Measurements from ENCODE around the gene SKAP1. TPM values are rescaled to one million over a fixed set of nuclear protein-coding genes. Genes with fewer than 3 reads are reported as not detected.

SKAP1 gene
- total RNA-seq, 2 experiments from 2014 or later: 52.8 to 53.2 TPM

DNA sequence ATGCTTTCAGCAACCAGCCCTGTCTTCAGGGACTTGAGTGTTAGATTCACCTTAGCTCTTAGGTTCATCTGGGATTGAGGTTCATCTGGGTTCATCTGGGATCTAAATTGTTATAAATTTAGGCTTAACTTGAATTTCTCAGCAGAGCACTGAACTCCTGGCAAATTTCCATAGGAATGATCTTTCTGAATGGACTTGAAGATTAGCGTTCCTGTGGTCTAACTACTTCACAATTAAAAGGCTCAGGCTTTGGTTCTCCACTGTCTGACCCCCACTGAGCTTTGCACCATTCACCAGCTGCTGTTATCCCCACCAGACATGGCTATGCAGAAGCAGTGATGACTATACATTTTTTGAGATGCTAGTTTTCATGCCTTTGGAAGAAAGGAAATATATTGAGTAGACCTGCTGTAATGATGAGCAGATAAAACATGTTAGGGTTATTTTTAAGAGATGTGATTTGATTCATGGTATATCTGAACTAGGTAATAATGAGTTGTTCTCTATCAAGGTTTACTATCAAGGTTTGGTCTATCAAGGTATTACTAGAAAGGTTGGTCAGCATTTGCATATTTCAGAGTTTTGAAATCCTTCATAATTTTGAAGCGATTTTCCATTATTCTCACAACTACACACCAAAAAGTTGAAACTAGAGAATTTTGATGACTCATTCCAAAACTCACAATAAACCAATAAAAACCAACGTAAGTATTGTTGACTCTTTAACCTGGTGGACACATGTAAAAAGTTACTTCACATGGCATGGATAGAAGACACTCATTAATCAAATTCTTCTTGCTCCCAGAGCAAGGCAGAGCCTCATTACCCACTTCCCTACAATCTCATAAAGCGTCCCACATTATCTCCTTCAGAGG lies 250.7 kb downstream of the SKAP1 start:
- CTCF ChIA-PET: interaction anchor here (1.4 kb wide), 1 partner anchor 48 kb away, joined by 3 read pairs; no protein-coding TSS in a partner anchor
- POLR2A ChIA-PET: no interaction called here

GRCh38 chr17:48178317-48178716 lies 251.7 kb downstream of the SKAP1 start:
- CTCF ChIA-PET: no interaction called here
- POLR2A ChIA-PET: no interaction called here

DNA sequence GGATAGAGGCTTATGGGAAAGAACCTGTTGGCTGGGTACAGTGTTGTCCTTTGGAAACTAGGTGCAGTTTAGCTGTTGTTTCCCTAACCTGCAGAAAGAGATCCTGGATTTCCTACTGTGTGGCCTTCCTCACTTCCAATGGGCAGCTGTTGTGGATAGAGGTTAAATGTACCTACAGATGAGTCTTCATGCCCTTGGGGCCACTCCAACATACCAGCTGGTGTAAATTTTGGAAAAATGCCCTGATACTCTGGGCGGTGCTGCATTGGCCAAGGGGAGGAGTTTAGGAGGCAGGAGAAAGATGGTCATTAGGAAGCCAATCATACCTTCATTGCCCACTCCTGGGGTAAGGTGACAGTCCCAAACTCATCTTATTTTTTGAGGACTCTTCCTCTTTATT lies 252.2 kb downstream of the SKAP1 start:
- ChIA-PET CTCF (no interaction called here), POLR2A (no interaction called here)

GRCh38 chr17:48176471-48176855 lies 253.6 kb downstream of the SKAP1 start:
- POLR2A ChIA-PET: no interaction called here
- CTCF ChIA-PET: no interaction called here

DNA sequence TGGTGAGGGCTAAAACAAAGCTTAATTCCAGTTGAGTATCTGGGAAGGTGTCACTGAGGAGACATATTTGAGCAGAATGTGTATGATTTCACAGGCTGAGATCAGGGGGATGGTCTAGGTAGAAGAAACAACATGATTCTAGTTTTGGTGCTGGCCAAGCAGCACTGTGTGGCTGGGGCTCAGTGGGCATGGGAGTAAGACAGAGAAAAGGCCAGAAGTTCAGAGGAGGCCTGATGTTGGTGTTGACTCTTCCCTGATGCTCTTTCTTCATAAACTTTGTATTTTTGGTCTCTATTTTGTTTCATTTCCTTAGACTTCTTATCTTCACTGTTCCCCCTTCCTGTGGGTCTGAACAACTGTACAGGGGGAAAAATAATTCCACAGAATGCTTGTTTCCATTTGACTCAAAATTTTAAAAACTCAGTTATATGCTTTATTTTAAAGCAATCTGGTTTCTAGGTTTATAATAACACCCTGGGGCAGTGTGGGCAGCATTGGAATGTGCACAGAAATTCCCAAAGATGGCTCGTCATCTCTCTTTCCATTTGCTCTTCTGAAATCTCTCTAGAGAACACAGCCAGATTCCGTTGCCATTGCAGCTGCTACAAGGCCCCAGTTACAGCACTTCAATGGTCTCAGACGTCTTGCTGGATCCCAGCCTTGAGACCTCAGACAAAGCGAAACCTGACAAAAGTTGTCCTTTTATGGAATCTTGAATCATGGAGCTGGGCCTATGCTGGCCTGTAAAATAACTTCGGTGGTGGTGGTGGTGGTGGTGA lies 254.1 kb downstream of the SKAP1 start:
- ChIA-PET POLR2A (no interaction called here), CTCF (interaction anchor here (1.1 kb wide), 1 partner anchor 61 kb away, joined by 3 read pairs; no protein-coding TSS in a partner anchor)

- ChIA-PET POLR2A (no interaction called here), CTCF (interaction anchor here (0.9 to 1.1 kb wide), 3 partner anchors 9 to 149 kb away, joined by 3 to 4 read pairs (median 3); no protein-coding TSS in a partner anchor)
Measured at GRCh38 chr17:48174833-48175523, 255.0 kb downstream of the SKAP1 start.

- POLR2A ChIA-PET: no interaction called here
- CTCF ChIA-PET: interaction anchor here (0.9 kb wide), 1 partner anchor 14 kb away, joined by 4 read pairs; no protein-coding TSS in a partner anchor
Measured at GRCh38 chr17:48173191-48173984, 256.6 kb downstream of the SKAP1 start.

DNA sequence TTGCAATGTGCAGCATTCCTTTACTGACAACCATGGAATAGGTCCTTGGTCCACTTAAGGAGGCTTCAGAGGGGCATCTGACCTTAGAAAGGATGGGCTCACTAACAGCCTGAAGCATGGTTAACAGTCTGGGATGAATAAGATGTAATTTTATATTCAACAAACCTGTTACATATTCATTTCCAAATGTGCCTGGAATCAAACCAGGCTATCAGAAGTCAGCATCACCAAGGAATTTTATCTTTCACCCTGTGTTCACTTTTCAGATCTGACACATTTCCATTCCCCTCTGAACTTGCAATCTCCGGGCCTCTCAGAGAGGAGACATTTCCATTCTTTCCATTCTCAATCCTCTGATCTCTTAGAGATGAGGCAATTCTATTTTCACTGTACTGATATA lies 260.1 kb downstream of the SKAP1 start:
- CTCF ChIA-PET: no interaction called here
- POLR2A ChIA-PET: no interaction called here

- POLR2A ChIA-PET: no interaction called here
- CTCF ChIA-PET: no interaction called here
Measured at GRCh38 chr17:48163809-48164208, 266.2 kb downstream of the SKAP1 start.

DNA sequence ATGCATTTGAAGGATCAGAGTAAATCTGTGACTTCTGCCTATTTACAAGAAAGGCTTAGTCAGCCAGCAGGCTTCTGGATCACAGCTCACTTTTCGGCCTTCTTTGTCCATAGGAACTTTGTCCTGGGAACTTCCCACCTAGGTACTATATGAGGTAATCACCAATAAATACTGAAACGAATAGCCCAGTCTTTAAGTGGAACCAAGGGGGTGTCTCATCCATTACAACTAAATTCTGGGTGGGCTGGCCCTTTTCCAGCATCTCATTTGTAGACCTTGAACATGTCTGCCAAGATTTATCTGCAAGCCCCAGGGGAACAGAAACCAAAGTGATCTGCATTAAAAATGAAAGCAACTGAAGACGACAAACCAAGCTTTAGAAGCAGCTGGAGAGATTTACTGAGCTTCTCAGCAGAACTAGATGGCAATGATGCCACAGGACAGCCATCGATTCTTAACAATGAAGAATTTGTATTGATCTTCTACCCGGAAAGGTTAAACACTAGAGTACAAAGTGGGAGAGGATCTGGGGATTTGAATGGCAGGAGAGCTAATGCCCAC lies 267.0 kb downstream of the SKAP1 start:
- ChIA-PET POLR2A (no interaction called here), CTCF (no interaction called here)

DNA sequence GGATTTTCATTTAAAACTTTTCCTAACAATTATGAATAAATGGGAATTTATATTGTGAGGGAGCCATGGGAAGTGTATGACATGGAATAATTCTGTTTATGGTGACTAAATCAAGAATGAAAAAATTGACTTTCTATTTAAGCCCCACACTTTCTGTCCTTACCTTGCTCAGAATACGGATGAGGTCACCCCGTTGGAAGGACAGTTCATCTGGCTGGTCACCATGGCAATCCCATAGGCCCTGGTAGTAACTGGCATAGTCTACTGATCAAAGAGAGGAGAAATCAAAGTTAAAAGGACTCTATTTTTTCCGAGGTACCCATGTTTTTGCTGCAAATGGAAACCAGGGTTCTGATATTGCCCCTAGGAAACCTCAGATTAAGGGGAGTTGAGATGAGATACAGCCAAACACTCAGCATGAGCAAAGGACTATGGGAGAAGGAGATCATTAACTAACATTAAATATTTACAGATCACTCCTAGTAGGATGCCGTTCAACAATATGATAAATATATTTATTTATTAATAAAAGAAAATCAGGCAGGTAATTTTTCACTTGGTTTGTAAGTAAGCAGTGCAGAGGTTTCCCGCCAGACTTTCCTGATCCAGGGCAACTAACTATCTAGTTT lies 267.6 kb downstream of the SKAP1 start:
- ChIA-PET CTCF (no interaction called here), POLR2A (no interaction called here)

DNA sequence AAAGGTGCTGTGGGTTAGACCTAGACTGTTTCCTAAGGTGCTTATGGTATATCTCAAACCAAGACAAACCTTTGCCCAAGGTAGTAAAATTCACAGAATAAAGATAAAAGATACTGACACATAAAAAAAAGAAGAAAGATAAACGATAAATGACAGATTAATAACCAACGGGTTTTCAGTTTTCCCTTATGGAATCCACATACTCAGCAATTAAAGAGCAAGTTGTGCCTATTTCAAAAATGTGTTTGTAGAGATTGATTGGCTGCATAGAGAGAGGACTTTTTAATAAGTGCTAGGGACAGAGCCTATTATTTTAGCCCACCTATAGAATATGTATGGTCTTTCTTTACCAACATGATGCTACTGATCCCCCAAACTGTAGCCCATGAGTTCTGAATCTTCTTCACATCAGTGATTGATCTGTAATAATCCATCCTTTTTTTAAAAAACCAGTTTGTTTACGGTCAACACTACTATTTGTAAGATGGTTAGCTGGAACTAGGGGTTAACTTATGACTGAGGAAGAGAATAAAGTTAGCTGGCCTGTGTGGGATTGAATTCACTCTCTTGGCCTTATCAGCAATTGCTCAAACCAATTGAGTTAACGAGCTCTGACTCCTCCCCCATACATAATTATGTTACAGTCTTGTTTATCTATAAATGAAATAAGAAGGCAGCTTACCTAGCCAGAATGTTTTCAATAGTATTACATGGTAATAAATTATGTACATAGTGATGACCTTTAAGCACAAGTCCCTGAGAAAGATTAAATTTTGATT lies 268.7 kb downstream of the SKAP1 start:
- ChIA-PET POLR2A (interaction anchor here (0.6 kb wide), 1 partner anchor 276 kb away, joined by 3 read pairs; no protein-coding TSS in a partner anchor), CTCF (no interaction called here)

DNA sequence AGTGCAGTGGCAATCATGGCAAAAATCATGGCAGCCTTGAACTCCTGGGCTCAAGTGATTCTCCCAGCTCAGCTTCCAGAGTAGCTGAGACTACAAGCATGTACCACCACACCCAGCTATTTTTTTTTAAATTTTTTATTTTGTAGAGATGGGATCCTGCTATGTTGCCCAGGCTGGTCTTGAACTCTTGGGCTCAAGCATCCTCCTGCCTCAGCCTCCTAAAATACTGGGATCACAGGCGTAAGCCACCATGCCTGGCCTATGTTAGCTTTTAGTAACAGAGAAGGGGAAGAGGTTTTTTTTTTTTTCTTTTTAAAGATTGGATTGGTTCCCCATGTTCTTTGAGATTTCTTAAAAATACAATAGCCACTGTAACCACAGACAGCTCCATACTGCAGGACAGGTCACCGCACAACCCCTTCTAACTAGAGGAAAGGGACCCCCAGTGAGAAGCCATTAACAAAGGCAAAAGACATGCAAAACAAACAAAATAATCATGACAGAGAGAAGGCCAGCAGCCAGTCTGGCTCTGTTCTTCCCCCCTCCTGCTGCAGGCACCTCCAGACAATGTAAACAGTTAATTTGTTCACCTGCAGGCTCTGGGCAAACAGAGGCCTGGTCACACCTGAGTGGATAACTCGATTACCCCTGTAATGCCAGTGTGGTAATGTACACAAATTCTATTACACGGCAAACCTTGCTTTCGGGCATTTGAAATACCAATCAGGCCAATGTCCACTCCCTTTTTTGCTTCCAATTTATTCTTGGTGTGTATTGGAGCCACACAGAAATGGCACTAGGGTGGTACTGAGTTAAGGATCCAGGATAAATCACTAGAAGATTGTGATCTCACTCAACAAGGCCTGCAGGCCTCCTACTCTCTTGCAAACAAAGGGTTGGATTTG lies 269.6 kb downstream of the SKAP1 start:
- CTCF ChIA-PET: interaction anchor here (1.5 kb wide), 1 partner anchor 13 kb away, joined by 4 read pairs; no protein-coding TSS in a partner anchor
- POLR2A ChIA-PET: no interaction called here

DNA sequence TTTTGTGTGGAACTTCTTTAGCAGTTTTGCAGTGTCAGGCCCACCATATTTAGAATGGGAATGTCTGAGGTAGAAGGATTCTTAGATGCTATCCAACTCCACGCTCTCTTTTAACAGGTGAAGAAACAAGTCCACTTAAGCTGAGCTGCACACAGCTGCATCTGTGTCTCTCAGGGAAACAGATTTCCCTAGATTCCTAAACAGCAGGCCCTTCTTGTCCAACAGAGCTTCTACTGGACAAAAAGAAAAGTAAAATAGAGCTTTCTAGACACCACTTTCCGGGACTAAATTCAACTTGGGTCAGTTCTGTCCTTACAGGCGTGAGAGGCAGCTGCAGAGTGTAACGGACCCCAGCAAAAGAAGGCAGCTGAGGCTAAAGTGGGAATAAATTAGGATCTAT lies 270.8 kb downstream of the SKAP1 start:
- ChIA-PET POLR2A (no interaction called here), CTCF (interaction anchor here (1.5 kb wide), 1 partner anchor 14 kb away, joined by 4 read pairs; no protein-coding TSS in a partner anchor)

- ChIA-PET POLR2A (no interaction called here), CTCF (no interaction called here)
Measured at GRCh38 chr17:48155889-48156611, 274.0 kb downstream of the SKAP1 start.

- ChIA-PET POLR2A (no interaction called here), CTCF (interaction anchor here (1.0 kb wide), 1 partner anchor 439 kb away, joined by 3 read pairs; no protein-coding TSS in a partner anchor)
Measured at GRCh38 chr17:48153691-48154358, 276.2 kb downstream of the SKAP1 start.
